ENCODE results near the gene ZBTB32.

Gene ZBTB32

GRCh38 chr19:35755550-35756376 is 51.4 kb downstream of the ZBTB32 start:
- DNase-seq: peak; percentile 47

GRCh38 chr19:35756377-35757230 is 52.2 kb downstream of the ZBTB32 start, which contains the start of gene HSPB6:
HSPB6 (minus strand) TSS chr19:35757029; CDS start chr19:35757008, 21 bp downstream.
- DNase-seq: no peak

DNA sequence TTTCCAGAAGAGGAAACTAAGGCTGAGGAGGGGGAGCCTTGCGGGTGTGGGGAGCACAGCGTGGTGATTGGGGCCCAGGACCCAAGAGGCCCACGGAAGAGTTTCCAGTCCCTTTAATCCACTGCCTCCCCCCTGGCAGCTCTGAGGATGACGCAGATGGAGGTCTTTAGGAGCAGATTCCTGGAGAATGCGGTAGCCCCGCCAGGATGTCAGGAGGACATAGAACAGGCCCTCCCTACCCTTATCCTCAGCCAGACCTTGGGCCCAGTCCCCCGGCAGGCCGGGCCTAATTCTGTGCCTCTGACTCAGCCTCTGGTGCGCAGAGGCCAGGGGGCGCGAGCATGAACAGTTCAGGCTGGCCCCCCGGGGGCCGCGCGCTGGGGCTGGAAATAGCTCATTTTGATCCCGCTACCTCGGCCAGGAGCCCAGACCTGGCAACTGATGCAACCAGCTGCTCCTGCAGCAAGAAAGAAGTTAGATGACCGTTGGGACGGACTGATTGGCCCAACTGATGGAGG is 52.9 kb downstream of the ZBTB32 start:
- DNase-seq: no peak

- peak; percentile 97 for DNase-seq
These were observed 53.6 kb downstream of the ZBTB32 start, which contains the start of gene PROSER3 for GRCh38 chr19:35757749-35758608. PROSER3 (plus strand) TSS chr19:35758176; CDS start chr19:35758216, 40 bp downstream.

DNA sequence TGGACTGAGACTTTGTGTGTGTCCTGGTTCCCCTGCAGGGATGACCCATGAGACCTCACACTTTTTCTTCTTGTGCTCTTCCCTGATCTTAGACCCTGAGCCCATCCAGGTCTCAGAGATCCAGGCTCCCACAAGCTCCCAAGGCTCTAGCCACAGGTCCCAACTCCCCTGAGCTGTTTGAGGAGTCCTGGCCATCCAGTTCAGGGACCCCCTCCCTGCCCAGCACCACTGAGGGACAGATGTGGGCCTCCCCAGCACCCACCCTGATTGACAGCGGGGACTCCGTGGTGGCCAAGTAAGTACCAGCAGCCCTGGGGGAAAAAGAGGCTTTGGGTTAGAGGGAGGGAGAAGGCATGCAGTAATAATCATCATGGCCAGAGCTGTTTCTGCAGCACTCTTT is 55.3 kb downstream of the ZBTB32 start:
- no peak for DNase-seq

DNA sequence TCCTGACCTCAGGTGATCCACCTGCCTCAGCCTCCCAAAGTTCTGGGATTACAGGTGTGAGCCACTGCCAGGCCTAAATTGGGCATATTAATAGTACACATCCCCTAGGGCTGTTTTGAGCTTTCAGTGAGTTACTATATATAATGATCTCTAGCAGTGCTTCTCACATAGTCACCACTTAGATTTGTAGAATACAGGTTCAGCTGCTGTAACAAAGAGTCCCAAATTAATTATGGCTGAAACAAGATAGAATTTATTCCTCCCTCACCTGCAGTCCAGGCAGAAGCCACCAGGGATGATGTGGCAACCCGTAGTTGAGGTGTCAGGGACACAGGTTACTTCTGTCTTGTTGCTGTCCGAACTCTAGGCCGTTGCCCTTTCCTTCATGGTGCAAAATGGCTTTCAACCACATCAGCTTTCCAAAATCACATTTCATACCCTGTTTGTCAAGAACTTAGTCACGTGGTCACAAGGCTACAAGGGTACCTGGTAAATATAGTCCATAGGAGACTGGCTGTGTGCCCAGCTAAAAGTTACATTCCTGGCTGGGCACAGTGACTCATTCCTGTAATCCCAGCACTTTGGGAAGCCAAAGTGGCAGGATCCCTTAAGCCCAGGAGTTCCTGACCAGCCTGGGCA is 56.5 kb downstream of the ZBTB32 start:
- DNase-seq: no peak

GRCh38 chr19:35764432-35765315 is 60.3 kb downstream of the ZBTB32 start:
- no peak for DNase-seq
